Testis (tissue), 2 donors: ENCODE results near the gene TOM1L2.

Experiments used
- CTCF ChIP-seq, 3 experiments: fragments of 450-650 bp in 2 of 3; fragments of 200-600 bp in 1 of 3; sonication (generic) in 1 of 3; IDR thresholded peaks; one replicate each; pipeline ENCODE4 v1.5.1; 2016 to 2019; ENCODE audit warnings: antibody characterized with exemption in 3 of 3, mild to moderate bottlenecking in 2 of 3, moderate library complexity in 1 of 3
- POLR2A ChIP-seq: fragments of 450-650 bp; IDR thresholded peaks from one replicate; pipeline ENCODE4 v1.6.1; 2017; ENCODE audit warnings: antibody characterized with exemption, mild to moderate bottlenecking, moderate library complexity

DNA sequence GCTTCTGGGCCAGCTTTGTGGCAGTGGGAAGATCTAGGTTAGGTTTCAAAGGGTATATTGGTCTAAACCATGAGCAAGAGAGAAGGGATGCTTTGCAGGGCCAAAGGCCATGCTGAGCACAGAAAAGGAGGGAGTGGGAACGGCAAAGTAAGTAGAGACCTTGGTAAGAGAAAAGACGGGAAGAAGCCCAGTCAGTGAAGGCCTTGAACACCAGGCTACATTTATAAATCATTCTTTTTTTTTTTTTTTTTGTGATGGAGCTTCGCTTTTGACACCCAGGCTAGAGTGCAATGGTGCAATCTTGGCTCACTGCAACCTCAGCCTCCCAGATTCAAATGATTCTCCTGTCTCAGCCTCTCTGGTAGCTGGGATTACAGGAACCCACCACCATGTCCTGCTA is 18.1 kb downstream of the TOM1L2 start:
- TF ChIP-seq POLR2A (no peak), CTCF (IDR thresholded peaks at IDR 0.05) (no peak)
